HUES48 (cell line): ENCODE data around the gene C16orf82.

Experiments
- H3K27ac ChIP-seq: one replicate; pipeline ENCODE4 v1.7.0; 2013; ENCODE audit warnings: low read depth, low read length, inconsistent platforms
- H3K27me3 ChIP-seq: 2 replicates; pipeline ENCODE4 v1.6.1; 2013; ENCODE audit warnings: mild to moderate bottlenecking, low read length; ENCODE audit not compliant: control insufficient read depth, insufficient read depth
- H3K36me3 ChIP-seq: 2 replicates; pipeline ENCODE4 v1.6.1; 2013; ENCODE audit warnings: low read length; ENCODE audit not compliant: control insufficient read depth, insufficient read depth
- H3K4me1 ChIP-seq: 2 replicates; pipeline ENCODE4 v1.6.1; 2013; ENCODE audit warnings: mild to moderate bottlenecking, low read length; ENCODE audit not compliant: control insufficient read depth, insufficient read depth
- H3K4me3 ChIP-seq: 2 replicates; pipeline ENCODE4 v1.5.1; 2013; ENCODE audit warnings: mild to moderate bottlenecking, low read depth, low read length
- H3K9ac ChIP-seq: 2 replicates; pipeline ENCODE4 v1.6.1; 2013; ENCODE audit warnings: mild to moderate bottlenecking, low read depth, low read length, moderate library complexity
- H3K9me3 ChIP-seq: 2 replicates; pipeline ENCODE4 v1.6.1; 2013; ENCODE audit warnings: low read length; ENCODE audit not compliant: control insufficient read depth, insufficient read depth

C16orf82 gene

DNA sequence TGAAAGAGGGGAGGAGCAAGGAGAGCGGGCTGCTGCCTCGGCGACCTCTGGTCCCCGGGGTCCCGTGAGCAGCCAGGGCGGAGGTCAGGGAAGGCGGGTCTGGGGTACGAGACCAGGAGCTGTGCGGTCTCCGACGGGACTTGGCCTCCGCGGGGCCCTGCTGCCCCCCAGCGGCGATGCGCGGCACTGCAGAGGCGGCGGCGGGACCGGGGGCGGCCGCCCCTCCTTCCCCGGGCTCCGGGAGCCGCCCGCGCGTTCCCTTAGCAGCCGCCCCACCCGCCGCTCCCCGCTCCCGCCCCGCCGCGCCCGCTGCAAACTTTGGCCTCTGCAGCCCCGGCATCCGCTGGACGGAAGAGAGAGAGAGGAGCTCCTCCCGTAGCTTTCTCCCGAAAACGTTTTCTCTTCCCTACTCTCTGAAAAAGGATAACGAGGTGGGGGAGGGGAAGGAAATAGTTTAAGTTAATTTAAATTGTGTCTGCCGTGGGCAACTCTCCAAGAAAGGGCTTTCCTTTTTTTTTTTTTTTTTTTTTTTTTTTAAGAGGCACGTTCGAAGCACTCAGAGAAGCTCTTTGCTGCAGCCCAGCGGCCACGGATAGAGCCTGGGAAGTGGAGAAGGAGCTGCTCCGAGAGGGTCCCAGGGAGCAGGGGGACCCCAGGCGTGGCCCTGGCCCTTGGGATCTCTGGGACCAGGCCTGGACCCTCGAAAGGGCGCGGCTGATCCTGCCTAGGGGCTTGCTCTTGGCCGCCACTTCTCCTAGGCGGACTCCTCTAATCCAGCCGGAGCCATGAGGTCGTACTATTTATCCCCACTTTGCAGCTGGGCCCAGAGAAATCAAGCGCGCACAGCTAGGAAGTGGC is 43.2 kb downstream of the C16orf82 start:
- Histone ChIP-seq H3K9me3 (no peaks in the 10 kb centered on the region), H3K4me1 (peaks cover 5% of the 10 kb centered on the region; the same call in 1 of the 2 replicates), H3K9ac (peak overlapping the region; percentile 60), H3K27me3 (peaks cover 5% of the 10 kb centered on the region; the same call in 1 of the 2 replicates), H3K36me3 (no peaks in the 10 kb centered on the region), H3K27ac (peak overlapping the region; percentile 63), H3K4me3 (peak overlapping the region; percentile 64)

DNA sequence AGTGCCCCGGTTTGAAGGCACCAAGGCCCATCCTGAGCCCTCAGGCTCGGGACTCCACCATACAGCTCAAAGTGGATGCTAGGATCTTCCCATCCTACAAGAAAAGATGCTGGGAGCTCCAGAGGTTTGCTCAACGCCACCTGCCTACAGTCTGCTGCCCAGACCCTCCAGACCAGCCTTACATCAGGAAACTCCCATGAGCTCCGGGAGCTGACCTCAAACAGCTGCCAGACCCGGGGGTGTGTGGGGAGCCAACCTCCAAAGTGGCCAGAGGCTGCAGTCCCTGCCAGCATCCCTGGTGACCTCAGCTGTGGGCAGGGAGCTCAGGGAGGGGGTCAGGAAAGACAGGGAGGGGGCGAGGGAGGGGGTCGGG is 43.8 kb downstream of the C16orf82 start:
- Histone ChIP-seq H3K4me1 (peaks cover 5% of the 10 kb centered on the region; the same call in 1 of the 2 replicates), H3K4me3 (peak overlapping the region; percentile 64; the same call in 1 of the 2 replicates), H3K36me3 (no peaks in the 10 kb centered on the region), H3K9ac (no peak overlapping the region), H3K27me3 (peaks cover 5% of the 10 kb centered on the region; the same call in 1 of the 2 replicates), H3K27ac (peak overlapping the region; percentile 63), H3K9me3 (no peaks in the 10 kb centered on the region)

DNA sequence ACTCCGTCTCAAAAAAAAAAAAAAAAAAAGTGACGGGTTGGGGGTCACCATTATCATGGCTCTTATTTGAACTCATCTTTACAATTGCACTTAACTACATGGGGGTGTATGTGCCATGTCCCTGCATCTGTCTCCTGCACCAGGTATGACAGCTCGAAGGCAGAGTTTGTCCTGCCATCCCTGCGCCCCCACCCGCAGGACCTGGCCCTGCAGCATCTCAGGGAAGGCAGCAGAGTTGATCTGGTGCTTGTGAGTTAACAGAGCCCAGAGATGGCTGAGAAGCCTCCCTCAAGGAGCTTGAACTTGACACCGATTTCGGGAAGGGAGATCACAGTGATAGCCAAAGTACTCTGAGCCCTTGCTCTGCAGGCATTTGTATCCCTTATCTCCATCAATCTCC is 44.8 kb downstream of the C16orf82 start:
- Histone ChIP-seq H3K27ac (no peak overlapping the region), H3K4me3 (no peak overlapping the region), H3K36me3 (no peaks in the 10 kb centered on the region), H3K27me3 (peaks cover 5% of the 10 kb centered on the region; the same call in 1 of the 2 replicates), H3K4me1 (peaks cover 5% of the 10 kb centered on the region; the same call in 1 of the 2 replicates), H3K9me3 (no peaks in the 10 kb centered on the region), H3K9ac (no peak overlapping the region)

DNA sequence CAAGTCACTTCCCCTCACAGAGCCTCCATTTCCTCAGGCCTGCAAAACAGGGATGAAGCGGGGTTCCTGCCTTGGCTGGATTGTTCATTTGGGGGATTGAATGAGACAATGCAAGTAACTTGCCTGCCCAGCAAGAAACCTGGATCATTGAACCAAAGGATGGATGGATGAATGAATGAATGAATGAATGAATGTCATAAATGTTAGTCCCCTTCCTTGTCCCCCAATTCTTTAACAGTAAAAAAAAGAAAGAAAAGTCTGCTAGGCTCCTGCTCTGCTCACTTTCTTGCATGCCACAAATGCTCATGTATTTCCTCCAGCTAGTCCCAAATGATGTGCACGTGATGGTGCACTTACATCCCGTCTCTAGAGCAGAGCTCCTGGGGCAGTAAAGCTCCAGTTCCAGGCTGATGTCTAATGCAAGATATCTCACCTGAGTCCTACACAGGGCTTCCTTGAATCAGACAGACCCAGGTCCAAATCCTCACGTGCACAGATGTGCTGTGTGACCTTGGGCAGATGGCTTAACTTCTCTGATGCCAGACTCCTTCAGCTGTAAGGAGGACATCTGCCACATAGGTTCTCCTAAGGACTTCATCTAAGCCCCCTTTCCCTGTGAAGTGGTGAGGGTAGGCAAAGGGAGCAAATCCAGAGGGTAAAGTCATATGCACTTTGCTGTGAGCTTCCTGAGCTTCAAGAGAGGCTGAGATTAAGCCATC is 45.5 kb downstream of the C16orf82 start:
- no peak overlapping the region for H3K9ac ChIP-seq
- no peaks in the 10 kb centered on the region for H3K9me3 ChIP-seq
- H3K36me3 ChIP-seq = no peaks in the 10 kb centered on the region
- no peak overlapping the region for H3K4me3 ChIP-seq
- peaks cover 5% of the 10 kb centered on the region; the same call in 1 of the 2 replicates for H3K4me1 ChIP-seq
- H3K27ac ChIP-seq = no peak overlapping the region
- H3K27me3 ChIP-seq = peaks cover 5% of the 10 kb centered on the region; the same call in 1 of the 2 replicates

DNA sequence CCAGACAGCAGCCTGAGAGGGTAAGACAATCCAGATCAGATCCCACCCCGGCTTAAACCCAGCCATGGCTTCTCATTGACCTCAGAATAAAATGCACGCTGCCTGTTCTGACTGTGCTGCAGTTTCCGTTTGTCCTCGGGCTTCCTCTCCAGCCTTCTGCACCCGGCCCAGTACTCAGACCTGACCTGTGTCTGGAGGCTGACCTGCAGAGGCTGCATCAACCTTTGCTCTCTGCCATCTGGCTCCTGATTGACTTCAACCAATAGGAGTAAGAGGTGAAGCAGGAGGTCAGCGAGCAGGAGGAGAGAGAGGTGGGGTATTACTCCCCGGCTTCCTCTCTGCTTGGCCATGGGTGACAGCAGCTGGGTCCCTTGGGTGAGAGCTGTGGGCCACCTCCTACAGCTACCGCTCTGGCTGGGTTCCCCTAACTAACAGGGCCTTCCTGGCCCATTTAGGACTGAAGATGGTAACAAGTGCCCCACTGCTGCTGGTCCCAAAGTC is 46.7 kb downstream of the C16orf82 start:
- no peak overlapping the region for H3K4me3 ChIP-seq
- H3K27ac ChIP-seq = no peak overlapping the region
- peaks cover 5% of the 10 kb centered on the region; the same call in 1 of the 2 replicates for H3K27me3 ChIP-seq
- H3K4me1 ChIP-seq = peaks cover 5% of the 10 kb centered on the region; the same call in 1 of the 2 replicates
- no peaks in the 10 kb centered on the region for H3K9me3 ChIP-seq
- no peaks in the 10 kb centered on the region for H3K36me3 ChIP-seq
- no peak overlapping the region for H3K9ac ChIP-seq

DNA sequence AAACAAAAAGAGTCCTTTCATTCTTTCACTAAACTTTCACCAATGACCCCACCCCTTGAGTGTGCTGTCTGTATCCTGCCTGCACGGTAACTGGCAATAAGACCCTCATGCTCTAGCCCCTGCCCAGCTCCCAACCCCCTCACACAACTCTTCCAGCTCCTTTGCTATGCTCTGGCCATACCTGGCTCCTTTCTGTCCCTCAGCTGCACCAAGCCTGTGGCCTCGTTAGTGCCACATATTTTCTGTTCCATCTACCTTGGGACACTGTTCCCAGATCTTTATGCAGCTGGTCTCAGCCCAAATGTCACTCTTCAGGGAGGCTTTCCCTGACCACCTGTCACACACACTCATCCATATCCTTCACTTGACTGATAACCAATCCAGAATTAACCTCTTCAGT is 47.3 kb downstream of the C16orf82 start:
- H3K9me3 ChIP-seq = no peaks in the 10 kb centered on the region
- no peak overlapping the region for H3K27ac ChIP-seq
- peaks cover 5% of the 10 kb centered on the region; the same call in 1 of the 2 replicates for H3K27me3 ChIP-seq
- no peak overlapping the region for H3K4me3 ChIP-seq
- peaks cover 5% of the 10 kb centered on the region; the same call in 1 of the 2 replicates for H3K4me1 ChIP-seq
- H3K36me3 ChIP-seq = no peaks in the 10 kb centered on the region
- H3K9ac ChIP-seq = no peak overlapping the region

DNA sequence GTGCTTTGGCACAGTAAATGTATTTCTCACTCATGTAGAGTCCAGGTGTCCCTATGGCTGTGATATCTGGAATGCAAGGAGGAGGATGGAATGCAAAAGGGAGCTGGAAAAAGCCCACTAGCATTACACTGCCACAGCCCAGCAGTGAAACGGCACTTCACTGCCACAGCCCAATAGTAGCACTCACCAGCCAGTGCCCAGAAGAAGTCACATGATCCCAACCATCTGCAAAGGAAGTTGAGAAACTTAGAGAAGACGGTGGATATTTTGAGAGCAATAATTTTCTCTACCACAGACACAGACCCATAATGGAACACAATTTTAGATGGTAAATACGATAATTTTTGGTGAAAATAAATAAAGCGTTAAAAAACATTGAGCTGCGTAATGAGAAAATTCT is 51.8 kb downstream of the C16orf82 start:
- H3K27me3 ChIP-seq = no peaks in the 10 kb centered on the region
- no peak overlapping the region for H3K4me3 ChIP-seq
- no peak overlapping the region for H3K9ac ChIP-seq
- H3K9me3 ChIP-seq = peaks cover 3% of the 10 kb centered on the region; the same call in 1 of the 2 replicates
- H3K36me3 ChIP-seq = no peaks in the 10 kb centered on the region
- no peaks in the 10 kb centered on the region for H3K4me1 ChIP-seq
- H3K27ac ChIP-seq = no peak overlapping the region
